HG02943 (cell line): ENCODE measurements around the gene AP2A1.
"Not testable (repeated sequence)": the region's sequence is repeated elsewhere in the genome, so short reads cannot be mapped to it uniquely, and the experiment has no call there.

Experiments
- ATAC-seq: cut with Tn5 transposase; IDR thresholded peaks from one replicate; pipeline ENCODE4 v1.9.1; 2021; ENCODE audit warnings: mild to moderate bottlenecking, low read depth, moderate library complexity; ENCODE audit not compliant: unreplicated experiment

The AP2A1 gene

DNA sequence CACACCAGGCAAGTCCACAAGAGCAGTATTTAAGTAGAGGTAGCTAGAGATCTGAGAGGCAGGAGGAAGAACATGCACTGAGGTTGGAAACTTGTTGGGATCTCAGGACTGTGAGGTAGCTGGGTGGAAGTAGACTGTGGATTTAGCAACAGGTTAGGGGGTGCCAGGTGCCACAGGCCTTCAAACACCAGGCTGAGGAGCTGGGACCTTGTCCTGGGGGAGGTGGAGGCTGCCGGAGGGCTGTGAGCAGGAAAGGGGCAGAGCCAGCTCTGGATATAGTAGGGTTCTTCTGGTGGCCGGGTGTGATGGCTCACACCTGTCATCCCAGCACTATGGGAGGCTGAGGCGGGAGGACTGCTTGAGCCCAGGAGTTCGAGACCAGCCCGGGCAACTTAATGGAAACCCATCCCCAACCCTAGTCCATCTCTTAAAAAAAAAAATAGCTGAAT lies 43.2 kb downstream of the AP2A1 start:
- ATAC-seq: no peak

DNA sequence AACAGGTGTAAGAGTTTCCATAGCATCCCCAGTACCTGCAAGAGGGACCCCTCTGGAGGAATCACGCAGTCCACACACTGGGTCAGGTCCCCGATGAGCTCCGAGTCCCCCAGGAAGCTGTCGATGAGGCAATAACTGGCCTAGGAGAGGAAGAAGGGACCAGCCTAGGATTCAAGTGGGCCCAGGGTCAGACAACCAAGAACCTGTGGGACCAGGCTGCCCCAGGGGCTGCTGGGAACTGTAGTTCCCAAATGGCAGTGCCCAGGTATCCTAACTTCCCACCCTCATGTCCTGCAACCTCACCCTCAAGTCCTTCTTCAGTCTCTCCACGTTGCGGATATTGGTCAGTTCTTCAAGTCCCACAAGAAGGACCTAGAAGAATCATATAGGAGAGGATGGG lies 44.5 kb downstream of the AP2A1 start:
- ATAC-seq: no peak

DNA sequence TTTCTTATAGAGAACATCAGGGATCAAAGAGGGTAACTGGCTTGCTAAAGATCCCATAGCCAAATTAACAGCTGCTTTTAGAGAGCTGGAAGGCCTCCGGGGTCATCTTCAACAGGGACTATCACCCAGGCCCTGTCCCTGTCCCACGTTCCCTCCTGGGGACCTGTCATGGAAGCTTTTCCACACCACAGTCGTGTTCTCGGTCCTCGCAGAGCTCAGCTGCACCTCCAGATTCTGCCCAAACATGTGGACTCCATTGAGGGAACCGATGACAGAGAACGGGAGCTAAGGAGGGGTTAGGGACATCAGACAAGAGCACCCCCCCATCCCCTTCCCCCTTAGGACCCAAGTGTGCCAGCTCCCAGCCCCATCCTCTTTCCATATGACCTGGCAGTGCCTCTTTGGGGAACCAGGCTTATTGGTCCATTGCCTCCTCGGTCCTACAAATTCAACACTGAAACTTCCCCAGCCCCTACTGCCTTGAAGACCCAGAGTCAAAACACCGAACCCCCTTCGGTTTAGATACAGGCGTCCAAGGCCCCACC lies 45.7 kb downstream of the AP2A1 start:
- ATAC-seq: no peak

GRCh38 chr19:49812997-49813861 lies 46.4 kb downstream of the AP2A1 start, which contains the start of gene FUZ:
Gene FUZ (minus strand): TSS chr19:49813292. CDS start chr19:49813106, 186 bp downstream.
- ATAC-seq: peak; percentile 54

GRCh38 chr19:49814010-49814409 lies 47.2 kb downstream of the AP2A1 start:
- no peak for ATAC-seq

DNA sequence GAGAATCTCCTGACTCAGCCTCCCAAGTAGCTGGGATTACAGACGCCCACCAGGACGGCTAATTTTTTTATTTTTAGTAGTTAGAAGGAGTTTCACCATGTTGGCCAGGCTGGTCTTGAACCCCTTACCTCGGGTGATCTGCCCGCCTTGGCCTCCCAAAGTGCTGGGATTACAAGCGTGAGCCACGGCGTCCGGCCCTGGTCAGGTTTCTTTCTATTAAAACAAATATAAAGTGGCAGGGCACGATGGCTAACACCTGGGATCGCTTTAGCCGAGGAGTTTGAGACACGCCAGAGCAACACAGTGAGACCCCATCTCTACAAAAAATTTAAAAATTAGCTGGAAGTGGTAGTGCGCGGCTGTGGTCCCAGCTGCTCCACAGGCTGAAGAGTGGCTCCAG lies 49.8 kb downstream of the AP2A1 start:
- no peak for ATAC-seq

DNA sequence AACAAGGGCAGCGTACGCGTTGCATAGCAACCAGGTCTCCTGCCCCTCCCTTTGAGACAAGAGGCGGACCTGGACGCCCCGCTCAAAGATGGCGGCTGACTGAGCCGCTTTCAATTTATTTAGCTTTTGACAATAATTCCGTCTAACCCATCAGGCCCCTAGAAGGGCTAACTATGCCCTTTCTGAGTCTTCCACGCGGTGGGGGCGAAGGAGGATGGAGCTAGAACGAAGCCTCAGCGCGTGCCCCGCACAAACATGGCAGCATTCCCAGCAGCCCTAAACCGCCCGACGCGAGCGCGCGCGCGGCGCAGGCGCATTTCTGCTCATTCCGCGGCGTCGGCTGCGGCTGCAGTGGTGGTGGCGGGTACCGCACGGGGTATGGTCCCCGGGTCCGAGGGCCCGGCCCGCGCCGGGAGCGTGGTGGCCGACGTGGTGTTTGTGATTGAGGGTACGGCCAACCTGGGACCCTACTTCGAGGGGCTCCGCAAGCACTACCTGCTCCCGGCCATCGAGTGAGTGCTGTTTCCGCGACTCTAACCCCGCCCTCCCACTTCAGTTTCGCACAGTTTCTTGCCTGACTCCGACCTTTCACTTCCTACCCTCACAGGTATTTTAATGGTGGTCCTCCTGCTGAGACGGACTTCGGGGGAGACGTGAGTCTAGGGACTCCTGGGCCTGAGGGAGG lies 51.3 kb downstream of the AP2A1 start, which contains the start of gene MED25:
TSS of gene MED25 (plus strand) at position 326 of the 685 bp plus-strand sequence. CDS start at position 379, 53 bp downstream.
- ATAC-seq: peak; percentile 67

DNA sequence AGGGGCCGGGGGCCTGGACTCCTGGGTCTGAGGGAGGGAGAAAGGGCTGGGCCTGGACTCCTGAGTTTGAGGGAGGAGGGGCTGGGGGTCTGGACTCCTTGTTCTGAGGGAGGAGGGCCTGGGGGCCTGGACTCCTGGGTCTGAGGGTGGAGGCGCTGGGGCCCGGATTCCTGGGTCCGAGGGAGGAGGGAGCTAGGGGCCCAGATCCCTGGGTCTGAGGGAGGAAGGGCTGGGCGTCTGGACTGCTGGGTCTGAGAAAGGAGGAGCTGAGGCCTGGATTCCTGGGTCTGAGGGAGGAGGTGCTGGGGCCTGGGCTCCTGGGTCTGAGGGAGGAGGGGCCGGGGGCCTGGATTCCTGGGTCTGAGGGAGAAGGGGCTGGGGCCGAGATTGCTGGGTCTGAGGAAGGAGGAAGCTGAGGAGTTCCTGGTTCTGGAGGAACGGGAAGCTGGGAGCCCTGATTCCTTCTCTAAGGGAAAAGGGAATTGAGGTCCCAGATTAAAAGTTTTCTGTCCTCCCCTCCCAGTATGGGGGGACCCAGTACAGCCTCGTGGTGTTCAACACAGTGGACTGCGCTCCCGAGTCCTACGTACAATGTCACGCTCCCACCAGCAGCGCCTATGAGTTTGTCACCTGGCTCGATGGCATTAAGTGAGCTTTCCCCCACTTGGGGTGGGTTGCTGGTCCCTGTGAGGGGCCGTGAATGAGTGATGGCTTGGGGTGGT lies 52.0 kb downstream of the AP2A1 start:
- no peak for ATAC-seq

- not testable (repeated sequence) for ATAC-seq
Measured at GRCh38 chr19:49819452-49820115, 52.8 kb downstream of the AP2A1 start.

GRCh38 chr19:49820125-49820524 lies 53.3 kb downstream of the AP2A1 start:
- ATAC-seq: no peak

DNA sequence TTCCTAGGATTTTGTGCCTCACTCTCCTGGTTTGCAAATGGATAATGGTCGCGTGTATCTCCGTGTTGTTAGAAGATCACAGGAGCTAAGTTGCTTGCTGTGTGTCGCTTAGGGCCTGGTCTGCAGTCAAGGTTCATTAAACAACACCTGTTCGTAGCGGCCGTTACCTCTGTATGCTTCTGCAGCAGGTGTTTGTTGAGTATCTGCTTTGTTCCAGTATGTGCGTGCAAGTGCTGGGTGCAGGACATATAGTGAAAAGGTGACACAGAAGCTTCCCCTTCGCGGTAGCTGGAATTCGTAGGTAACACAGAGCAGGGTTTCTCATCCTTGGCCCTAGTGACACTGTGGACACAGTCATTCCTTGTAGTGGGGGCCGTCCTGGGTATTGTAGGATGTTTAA lies 56.7 kb downstream of the AP2A1 start:
- ATAC-seq: no peak

DNA sequence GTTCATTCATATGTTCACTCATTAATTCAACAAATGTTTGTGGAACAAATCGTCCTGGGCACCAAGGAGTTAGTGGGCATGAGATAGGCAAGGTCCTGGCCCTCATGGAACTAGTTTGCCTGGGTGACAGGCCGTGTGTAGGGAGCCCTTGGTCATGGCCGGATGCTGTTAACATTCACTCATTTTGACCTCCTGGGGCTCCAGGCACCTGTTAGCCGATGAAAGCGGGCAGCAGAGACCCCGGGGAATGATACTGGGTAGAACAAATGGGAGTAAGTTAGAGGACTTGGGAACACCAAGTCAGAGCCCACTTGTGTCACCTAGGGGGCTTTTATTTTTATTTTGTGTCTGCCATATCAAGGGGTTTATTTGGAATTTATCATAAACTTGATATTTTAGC lies 57.9 kb downstream of the AP2A1 start:
- ATAC-seq: no peak

- no peak for ATAC-seq
Measured at GRCh38 chr19:49827034-49827433, 60.2 kb downstream of the AP2A1 start.

- ATAC-seq: no peak
Measured at GRCh38 chr19:49829200-49829599, 62.4 kb downstream of the AP2A1 start.

GRCh38 chr19:49829721-49830120 lies 62.9 kb downstream of the AP2A1 start:
- no peak for ATAC-seq

DNA sequence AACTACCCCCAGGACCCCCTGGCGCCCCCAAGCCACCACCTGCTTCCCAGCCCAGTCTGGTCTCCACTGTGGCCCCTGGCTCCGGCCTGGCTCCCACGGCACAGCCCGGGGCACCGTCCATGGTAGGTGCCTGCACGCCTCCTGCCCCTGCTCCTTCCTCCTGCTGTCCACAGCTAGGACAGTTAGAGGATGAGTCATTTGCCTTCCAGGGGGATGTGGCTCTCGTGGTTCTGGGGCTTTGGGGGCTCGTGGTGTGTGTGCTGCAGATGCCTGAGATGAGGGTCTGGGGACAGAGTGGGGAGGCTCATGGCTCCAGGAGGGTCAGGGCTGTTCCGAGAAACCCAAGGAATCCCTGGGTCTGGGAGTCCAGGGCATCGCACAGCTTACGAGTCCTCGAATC lies 64.0 kb downstream of the AP2A1 start:
- ATAC-seq: no peak

GRCh38 chr19:49831592-49831991 lies 64.8 kb downstream of the AP2A1 start:
- no peak for ATAC-seq

- no peak for ATAC-seq
Measured at GRCh38 chr19:49832556-49832955, 65.8 kb downstream of the AP2A1 start.

DNA sequence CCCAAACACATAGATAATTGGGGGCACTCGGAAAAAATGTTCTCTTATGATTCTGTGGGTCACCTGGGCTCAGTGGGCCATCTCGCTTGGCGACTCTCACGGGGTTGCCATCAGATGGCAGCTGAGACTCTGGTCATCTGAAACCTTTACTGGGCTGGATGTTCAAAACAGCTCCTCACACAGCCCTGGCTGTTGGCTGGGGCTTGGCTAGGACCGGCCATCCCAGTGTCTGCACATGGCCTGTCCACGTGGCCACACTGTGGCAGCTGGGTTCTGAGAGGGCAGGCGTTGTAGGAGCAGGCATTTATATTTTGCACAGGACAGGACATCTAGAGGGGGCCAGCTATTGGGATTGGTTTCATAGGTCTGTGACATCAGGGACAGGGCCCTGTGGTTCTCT lies 66.8 kb downstream of the AP2A1 start:
- ATAC-seq: no peak

DNA sequence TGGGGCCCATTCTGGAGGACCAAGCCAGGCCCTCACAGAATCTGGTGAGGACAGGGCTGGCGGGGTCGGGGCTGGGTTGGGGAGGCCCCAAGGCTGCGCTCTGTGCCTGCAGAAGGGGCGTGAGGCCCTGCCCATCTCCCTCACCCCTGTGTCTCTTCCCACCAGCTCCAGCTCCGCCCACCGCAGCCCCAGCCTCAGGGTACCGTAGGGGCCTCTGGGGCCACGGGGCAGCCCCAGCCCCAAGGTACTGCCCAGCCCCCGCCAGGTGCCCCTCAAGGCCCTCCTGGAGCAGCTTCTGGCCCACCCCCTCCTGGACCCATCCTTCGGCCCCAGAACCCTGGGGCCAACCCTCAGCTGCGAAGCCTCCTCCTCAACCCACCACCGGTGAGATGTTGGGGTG lies 68.8 kb downstream of the AP2A1 start:
- no peak for ATAC-seq
